RWPE1 (cell line): Measurements from ENCODE around the gene IL16.

ENCODE experiments used
- CTCF ChIA-PET: fragments of 350-600 bp; sonication (Branson Sonifier 250); formaldehyde crosslinking; extraction: SDS; loops from one replicate; lab custom pipeline; 2021; lab: Yijun Ruan, JAX
- POLR2A ChIA-PET: fragments of 400-600 bp; formaldehyde crosslinking; extraction: SDS; loops from one replicate; lab custom pipeline; 2020; ENCODE audit warnings: antibody characterized with exemption; ENCODE audit not compliant: low non-redundant PET; lab: Yijun Ruan, JAX
- DNase-seq: peaks from one replicate; pipeline ENCODE4 v3.0.0; 2012; ENCODE audit warnings: low spot score
- H3K27ac ChIP-seq: fragments of 450-650 bp; 2 replicates; pipeline ENCODE4 v1.5.1; 2017
- TF ChIP-seq, protein P1 (sequence below): fragments of 450-650 bp; conservative IDR thresholded peaks from 2 replicates; pipeline ENCODE4 v1.5.1; 2017; ENCODE audit warnings: low read depth, mild to moderate bottlenecking

The IL16 gene

DNA sequence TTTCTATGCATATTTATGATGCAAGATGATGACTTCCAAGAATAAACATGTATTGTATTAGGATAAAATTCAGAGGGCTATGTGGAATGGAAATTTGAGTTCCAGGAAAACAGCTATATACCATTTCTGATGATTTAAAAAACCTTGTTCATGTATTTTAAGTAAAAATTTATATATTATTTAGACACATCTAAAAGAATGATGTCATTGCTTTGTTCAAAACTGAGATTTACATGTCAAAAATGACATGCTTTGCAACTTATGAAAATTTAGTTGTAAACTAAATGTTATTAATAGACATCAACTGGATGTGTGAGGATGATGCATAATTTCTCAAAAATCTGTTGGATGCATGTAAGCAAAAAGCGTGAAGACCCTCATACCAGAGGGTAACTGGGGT, 125.0 kb downstream of the IL16 start:
- POLR2A ChIA-PET: no interaction called here
- TF ChIP-seq, protein P1, sequence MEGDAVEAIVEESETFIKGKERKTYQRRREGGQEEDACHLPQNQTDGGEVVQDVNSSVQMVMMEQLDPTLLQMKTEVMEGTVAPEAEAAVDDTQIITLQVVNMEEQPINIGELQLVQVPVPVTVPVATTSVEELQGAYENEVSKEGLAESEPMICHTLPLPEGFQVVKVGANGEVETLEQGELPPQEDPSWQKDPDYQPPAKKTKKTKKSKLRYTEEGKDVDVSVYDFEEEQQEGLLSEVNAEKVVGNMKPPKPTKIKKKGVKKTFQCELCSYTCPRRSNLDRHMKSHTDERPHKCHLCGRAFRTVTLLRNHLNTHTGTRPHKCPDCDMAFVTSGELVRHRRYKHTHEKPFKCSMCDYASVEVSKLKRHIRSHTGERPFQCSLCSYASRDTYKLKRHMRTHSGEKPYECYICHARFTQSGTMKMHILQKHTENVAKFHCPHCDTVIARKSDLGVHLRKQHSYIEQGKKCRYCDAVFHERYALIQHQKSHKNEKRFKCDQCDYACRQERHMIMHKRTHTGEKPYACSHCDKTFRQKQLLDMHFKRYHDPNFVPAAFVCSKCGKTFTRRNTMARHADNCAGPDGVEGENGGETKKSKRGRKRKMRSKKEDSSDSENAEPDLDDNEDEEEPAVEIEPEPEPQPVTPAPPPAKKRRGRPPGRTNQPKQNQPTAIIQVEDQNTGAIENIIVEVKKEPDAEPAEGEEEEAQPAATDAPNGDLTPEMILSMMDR: no peak
- DNase-seq: no peak
- CTCF ChIA-PET: interaction anchor here (0.6 kb wide), 1 partner anchor 46 kb away, joined by 5 read pairs; no protein-coding TSS in a partner anchor
- peak overlapping the region; percentile 79 for H3K27ac ChIP-seq

DNA sequence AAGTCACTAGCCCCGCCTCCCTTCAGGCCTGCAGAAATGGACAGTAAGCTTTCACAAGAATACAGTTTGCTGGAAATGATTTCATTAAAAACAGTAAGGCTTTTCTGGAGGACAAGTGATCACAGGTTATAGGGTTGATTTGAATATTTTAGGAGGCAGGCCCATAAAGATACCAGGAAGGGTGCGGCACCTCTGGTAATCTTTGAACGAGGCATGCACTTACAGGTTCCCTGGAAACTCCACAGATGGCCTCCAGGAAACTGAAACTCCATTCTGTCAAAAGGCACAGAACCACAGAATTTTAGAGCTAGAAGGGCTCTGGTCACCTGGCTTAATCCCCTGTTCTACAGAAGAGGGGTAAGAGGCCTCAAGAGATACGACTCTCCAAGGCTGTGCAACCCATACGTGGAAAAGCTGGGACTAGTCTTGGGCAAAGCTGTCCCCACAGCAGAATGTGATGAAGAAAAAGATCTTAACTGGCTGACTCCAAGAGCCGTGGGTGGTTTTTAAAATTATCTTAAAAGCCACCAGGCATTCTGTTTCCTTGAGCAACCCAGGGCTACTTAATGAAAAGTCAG, 126.1 kb downstream of the IL16 start:
- H3K27ac ChIP-seq: peak overlapping the region; percentile 79
- POLR2A ChIA-PET: no interaction called here
- DNase-seq: peak; percentile 46
- CTCF ChIA-PET: interaction anchor here (0.6 kb wide), 1 partner anchor 31 kb away, joined by 3 read pairs; no protein-coding TSS in a partner anchor
- TF ChIP-seq, protein P1: no peak

DNA sequence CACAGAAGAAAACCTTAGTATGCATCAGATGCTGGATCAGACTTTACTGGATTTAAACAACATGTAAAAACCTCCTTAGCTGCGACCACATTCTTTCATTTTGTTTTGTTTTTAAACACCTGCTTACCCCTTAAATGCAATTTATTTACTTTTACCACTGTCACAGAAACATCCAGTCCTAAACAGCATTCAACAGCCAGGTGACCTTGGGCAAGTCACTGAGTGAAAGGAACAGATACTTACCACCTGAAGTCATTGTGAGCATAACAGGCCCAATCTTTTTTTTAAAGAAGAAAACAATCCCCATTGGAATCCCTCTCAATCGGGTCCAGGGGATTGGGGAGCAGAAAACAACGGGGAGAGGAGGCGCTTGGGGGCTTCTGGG, 126.9 kb downstream of the IL16 start:
- CTCF ChIA-PET: interaction anchor here (0.6 kb wide), 1 partner anchor 158 kb away, joined by 3 read pairs; no protein-coding TSS in a partner anchor
- POLR2A ChIA-PET: no interaction called here
- DNase-seq: no peak
- peak overlapping the region; percentile 79 for H3K27ac ChIP-seq
- TF ChIP-seq, protein P1: no peak

DNA sequence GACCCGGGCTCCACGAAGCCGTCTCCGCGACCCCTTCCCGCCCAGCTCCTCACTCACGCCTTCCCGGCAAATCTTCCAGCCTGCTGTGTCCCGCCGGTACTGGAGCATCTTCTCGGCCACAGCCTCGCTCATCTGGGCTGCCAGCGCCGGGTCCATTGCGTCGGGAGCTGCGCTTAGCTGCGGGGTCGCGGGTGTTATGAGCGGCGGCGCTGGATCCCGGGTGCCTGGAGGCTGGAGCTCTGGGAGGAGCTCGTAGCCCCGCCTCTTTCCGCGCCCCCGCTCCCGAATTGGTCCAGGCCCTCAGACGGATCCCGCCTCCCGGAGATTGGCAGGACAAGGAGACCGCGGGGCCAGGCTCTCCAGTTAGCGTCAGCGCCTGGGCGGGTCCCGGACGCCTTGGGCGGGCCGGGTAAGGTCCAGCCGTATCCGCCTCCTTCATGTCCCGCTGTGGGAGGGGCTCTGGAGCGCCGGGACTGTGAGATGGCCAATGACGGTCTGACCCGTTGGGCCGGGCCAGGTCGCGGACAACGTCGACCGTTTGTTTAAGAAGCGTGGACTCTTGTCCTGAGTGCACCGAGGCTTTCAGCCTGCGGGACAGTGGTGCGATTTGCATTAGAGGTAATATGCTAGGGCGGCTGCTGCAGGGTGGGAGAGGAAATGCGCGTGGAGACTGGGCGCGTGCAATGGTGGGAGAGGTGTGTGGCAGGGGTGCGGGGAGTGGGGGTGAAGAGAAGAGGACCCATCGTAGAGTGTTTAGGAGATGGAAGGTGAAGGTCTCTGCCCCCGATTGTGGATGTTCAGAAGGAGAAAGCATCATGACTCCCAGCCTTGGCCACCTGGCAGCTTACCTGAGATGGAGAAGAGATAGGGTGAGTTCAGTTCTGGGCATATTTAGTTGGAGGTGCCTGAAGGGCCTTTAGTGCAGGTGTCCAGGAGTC, 127.5 kb downstream of the IL16 start, which contains the start of gene STARD5:
Gene STARD5, minus strand, starts transcription at position 198 of the 938 bp plus-strand sequence. Its CDS starts 42 bp downstream, at position 156.
- peak within 1 kb of the TSS; percentile 79 for H3K27ac ChIP-seq
- CTCF ChIA-PET: interaction anchor here (0.6 kb wide), 1 partner anchor 159 kb away, joined by 3 read pairs; no protein-coding TSS in a partner anchor

DNA sequence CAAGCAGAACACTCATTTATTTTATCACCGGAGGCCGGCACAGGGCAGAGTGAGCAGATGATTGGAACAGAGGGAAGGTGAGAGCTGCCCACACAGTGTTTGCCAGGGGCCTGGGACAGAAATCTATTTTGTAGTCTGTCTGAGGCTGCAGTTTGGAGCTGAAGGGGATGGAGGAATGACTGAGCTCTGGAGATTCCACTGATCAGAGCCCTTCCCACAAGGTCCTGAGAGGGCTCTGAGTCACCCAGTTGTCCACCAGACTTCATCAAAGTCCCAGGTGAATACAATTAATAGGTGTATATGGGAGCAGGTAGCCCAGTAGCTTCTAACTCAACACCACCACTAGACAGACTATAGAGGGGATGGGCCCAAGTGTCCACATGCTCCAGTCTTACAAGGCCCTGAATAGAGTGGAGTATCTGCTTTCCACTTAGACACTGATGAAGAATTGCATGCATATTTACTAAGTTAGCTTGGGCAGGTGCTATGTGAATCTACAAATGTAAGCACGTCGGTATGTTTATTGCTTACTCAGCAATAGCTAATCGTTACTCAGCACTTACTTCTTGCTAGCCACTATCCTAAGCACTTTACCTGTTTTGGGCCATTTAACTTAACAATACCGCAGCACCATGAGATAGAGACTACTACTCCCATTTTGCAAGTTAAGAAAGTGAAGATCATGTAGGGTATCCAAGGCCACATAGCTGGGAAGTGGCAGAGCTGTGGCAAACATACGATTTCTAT, 130.0 kb downstream of the IL16 start:
- POLR2A ChIA-PET: no interaction called here
- DNase-seq: no peak
- no peak overlapping the region for H3K27ac ChIP-seq
- TF ChIP-seq, protein P1: no peak
- CTCF ChIA-PET: no interaction called here

More for the DNA sequence above, 127.5 kb downstream of the IL16 start, which contains the start of gene STARD5:
- DNase-seq: peak; percentile 99
- TF ChIP-seq, protein P1: no peak
- POLR2A ChIA-PET: interaction anchor here (0.6 kb wide), 1 partner anchor 11 kb away, joined by 3 read pairs; no protein-coding TSS in a partner anchor
